ENCODE results near the gene CYTH1.

The CYTH1 gene

GRCh38 chr17:78723957-78724356 lies 58.1 kb downstream of the CYTH1 start:
- TF ChIP-seq ZFP30 (CRISPR knock-in tag; IDR thresholded peaks at IDR 0.05) = no peak
- TF ChIP-seq ESRRG (CRISPR knock-in tag; IDR thresholded peaks at IDR 0.05) = no peak
- no peak for TF ChIP-seq ZNF8 (CRISPR knock-in tag; IDR thresholded peaks at IDR 0.05)
- no peak for ATAC-seq

- TF ChIP-seq RARB (CRISPR knock-in tag; IDR thresholded peaks at IDR 0.05) = no peak
- TF ChIP-seq ZNF70 (CRISPR knock-in tag; IDR thresholded peaks at IDR 0.05) = no peak
- TF ChIP-seq CREB5 (CRISPR knock-in tag; IDR thresholded peaks at IDR 0.05; ENCODE audit: low read depth) = no peak
- TF ChIP-seq ZFP3 (CRISPR knock-in tag; IDR thresholded peaks at IDR 0.05) = no peak
- TF ChIP-seq POU6F1 (CRISPR knock-in tag; IDR thresholded peaks at IDR 0.05; ENCODE audit: borderline replicate concordance, low read depth) = no peak
- no peak for TF ChIP-seq TSHZ2 (CRISPR knock-in tag; IDR thresholded peaks at IDR 0.05)
- TF ChIP-seq PATZ1 (CRISPR knock-in tag; IDR thresholded peaks at IDR 0.05; ENCODE audit: borderline replicate concordance) = no peak
- no peak for TF ChIP-seq ZNF565 (CRISPR knock-in tag; conservative IDR thresholded peaks at IDR 0.05; ENCODE audit: low read depth)
- TF ChIP-seq ISL1 (CRISPR knock-in tag; IDR thresholded peaks at IDR 0.05) = no peak
- no peak for TF ChIP-seq ARNTL (CRISPR knock-in tag; IDR thresholded peaks at IDR 0.05; ENCODE audit: borderline replicate concordance, low read depth)
- TF ChIP-seq ZC3H10 (CRISPR knock-in tag; IDR thresholded peaks at IDR 0.05) = no peak
- ATAC-seq = peak; percentile 76
These were observed 58.9 kb downstream of the CYTH1 start for GRCh38 chr17:78723001-78723796.

GRCh38 chr17:78722246-78722761 lies 59.8 kb downstream of the CYTH1 start:
- no peak for ATAC-seq
- TF ChIP-seq ZFP3 (CRISPR knock-in tag; IDR thresholded peaks at IDR 0.05) = no peak
- no peak for TF ChIP-seq OSR1 (CRISPR knock-in tag; IDR thresholded peaks at IDR 0.05)
- no peak for TF ChIP-seq CSDC2 (CRISPR knock-in tag; IDR thresholded peaks at IDR 0.05)
- no peak for TF ChIP-seq TSHZ2 (CRISPR knock-in tag; IDR thresholded peaks at IDR 0.05)
- TF ChIP-seq CREB5 (CRISPR knock-in tag; IDR thresholded peaks at IDR 0.05; ENCODE audit: low read depth) = no peak
- TF ChIP-seq ZNF565 (CRISPR knock-in tag; conservative IDR thresholded peaks at IDR 0.05; ENCODE audit: low read depth) = no peak
- no peak for TF ChIP-seq ZFP30 (CRISPR knock-in tag; IDR thresholded peaks at IDR 0.05)
- TF ChIP-seq TOX (CRISPR knock-in tag; IDR thresholded peaks at IDR 0.05; ENCODE audit: borderline replicate concordance) = no peak
- TF ChIP-seq ZNF70 (CRISPR knock-in tag; IDR thresholded peaks at IDR 0.05) = no peak
- TF ChIP-seq BACH2 (CRISPR knock-in tag; IDR thresholded peaks at IDR 0.05; ENCODE audit: borderline replicate concordance) = no peak
- no peak for TF ChIP-seq ZC3H10 (CRISPR knock-in tag; IDR thresholded peaks at IDR 0.05)
- TF ChIP-seq GLIS3 (CRISPR knock-in tag; IDR thresholded peaks at IDR 0.05) = no peak

All from SK-N-SH treated with all-trans-retinoic acid at 6 μM for 48 hours (cell line).